GM23338 (cell line): Measurements from ENCODE around the gene SNX15. TPM values are rescaled to one million over a fixed set of nuclear protein-coding genes. Genes with fewer than 3 reads are reported as not detected.

Source experiments
- CREB1 ChIP-seq: fragments of 250-450 bp; sonication (Bioruptor Pico); IDR thresholded peaks from 2 replicates; pipeline ENCODE4 v1.5.0; 2020; ENCODE audit warnings: low read depth, mild to moderate bottlenecking, moderate library complexity
- EZH2phosphoT487 ChIP-seq: fragments of 200-600 bp; sonication (generic); IDR thresholded peaks from one replicate; pipeline ENCODE4 v1.8.1; 2018; ENCODE audit warnings: antibody characterized with exemption; ENCODE audit not compliant: unreplicated experiment
- STAT1 ChIP-seq: IDR thresholded peaks from one replicate; pipeline ENCODE4 v1.6.1; 2016; ENCODE audit warnings: antibody characterized with exemption; ENCODE audit not compliant: unreplicated experiment
- polyA plus RNA-seq: library from polyadenylated mRNA; unstranded; fragments of >200 nt; fragmentation: Nextera tagmentation; extraction: Ambion mirVana; gene quantifications from 2 replicates; pipeline ENCODE4 v1.2.1, GENCODE V29; 2016
- total RNA-seq: library from RNA; depleted of rRNA; stranded (reverse); fragments of >200 nt; shearing (Covaris generic); gene quantifications from 2 replicates; pipeline ENCODE4 v1.2.3, GENCODE V29; 2014
- TF ChIP-seq, protein P1 (sequence below): fragments of 250-450 bp; sonication (Bioruptor Pico); IDR thresholded peaks from 2 replicates; pipeline ENCODE4 v1.5.0; 2020; ENCODE audit warnings: mild to moderate bottlenecking, moderate library complexity
- TF ChIP-seq, protein P2 (sequence below): IDR thresholded peaks from one replicate; pipeline ENCODE4 v1.6.1; 2018; ENCODE audit warnings: antibody characterized with exemption; ENCODE audit not compliant: unreplicated experiment
- TF ChIP-seq, protein P3 (sequence below), 2 experiments: fragments of 200-600 bp in 1 of 2; sonication (generic) in 1 of 2; conservative IDR thresholded peaks; 2 replicates each; pipeline versions ENCODE4 v1.5.1 to v1.6.1; 2016 to 2017; ENCODE audit warnings: antibody characterized with exemption in 2 of 2, low read depth in 2 of 2, mild to moderate bottlenecking in 2 of 2, moderate library complexity in 1 of 2

SNX15 gene
- total and polyA plus RNA-seq, 2 experiments from 2014 or later = 13.0 to 21.4 TPM

DNA sequence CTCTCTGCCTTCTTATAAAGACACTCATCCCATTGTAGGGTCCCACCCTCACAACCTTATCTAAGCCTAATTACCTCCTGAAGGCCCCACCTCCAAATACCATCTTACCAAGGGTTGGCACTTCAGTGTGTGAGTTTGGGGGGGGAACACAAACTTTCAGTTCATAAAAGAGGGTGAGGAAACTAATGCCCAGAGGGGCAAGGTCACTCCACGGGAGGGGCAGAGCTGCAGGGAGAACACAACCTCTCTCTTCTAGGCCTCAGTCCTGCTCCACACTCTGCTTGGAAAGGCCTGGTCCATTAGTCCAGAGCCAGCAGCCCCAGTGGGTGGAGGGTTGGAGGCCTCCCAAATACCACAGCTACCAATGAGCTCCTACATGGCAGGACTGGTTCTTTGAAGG is 27.8 kb upstream of the SNX15 start (continued):
- TF ChIP-seq, protein P1, sequence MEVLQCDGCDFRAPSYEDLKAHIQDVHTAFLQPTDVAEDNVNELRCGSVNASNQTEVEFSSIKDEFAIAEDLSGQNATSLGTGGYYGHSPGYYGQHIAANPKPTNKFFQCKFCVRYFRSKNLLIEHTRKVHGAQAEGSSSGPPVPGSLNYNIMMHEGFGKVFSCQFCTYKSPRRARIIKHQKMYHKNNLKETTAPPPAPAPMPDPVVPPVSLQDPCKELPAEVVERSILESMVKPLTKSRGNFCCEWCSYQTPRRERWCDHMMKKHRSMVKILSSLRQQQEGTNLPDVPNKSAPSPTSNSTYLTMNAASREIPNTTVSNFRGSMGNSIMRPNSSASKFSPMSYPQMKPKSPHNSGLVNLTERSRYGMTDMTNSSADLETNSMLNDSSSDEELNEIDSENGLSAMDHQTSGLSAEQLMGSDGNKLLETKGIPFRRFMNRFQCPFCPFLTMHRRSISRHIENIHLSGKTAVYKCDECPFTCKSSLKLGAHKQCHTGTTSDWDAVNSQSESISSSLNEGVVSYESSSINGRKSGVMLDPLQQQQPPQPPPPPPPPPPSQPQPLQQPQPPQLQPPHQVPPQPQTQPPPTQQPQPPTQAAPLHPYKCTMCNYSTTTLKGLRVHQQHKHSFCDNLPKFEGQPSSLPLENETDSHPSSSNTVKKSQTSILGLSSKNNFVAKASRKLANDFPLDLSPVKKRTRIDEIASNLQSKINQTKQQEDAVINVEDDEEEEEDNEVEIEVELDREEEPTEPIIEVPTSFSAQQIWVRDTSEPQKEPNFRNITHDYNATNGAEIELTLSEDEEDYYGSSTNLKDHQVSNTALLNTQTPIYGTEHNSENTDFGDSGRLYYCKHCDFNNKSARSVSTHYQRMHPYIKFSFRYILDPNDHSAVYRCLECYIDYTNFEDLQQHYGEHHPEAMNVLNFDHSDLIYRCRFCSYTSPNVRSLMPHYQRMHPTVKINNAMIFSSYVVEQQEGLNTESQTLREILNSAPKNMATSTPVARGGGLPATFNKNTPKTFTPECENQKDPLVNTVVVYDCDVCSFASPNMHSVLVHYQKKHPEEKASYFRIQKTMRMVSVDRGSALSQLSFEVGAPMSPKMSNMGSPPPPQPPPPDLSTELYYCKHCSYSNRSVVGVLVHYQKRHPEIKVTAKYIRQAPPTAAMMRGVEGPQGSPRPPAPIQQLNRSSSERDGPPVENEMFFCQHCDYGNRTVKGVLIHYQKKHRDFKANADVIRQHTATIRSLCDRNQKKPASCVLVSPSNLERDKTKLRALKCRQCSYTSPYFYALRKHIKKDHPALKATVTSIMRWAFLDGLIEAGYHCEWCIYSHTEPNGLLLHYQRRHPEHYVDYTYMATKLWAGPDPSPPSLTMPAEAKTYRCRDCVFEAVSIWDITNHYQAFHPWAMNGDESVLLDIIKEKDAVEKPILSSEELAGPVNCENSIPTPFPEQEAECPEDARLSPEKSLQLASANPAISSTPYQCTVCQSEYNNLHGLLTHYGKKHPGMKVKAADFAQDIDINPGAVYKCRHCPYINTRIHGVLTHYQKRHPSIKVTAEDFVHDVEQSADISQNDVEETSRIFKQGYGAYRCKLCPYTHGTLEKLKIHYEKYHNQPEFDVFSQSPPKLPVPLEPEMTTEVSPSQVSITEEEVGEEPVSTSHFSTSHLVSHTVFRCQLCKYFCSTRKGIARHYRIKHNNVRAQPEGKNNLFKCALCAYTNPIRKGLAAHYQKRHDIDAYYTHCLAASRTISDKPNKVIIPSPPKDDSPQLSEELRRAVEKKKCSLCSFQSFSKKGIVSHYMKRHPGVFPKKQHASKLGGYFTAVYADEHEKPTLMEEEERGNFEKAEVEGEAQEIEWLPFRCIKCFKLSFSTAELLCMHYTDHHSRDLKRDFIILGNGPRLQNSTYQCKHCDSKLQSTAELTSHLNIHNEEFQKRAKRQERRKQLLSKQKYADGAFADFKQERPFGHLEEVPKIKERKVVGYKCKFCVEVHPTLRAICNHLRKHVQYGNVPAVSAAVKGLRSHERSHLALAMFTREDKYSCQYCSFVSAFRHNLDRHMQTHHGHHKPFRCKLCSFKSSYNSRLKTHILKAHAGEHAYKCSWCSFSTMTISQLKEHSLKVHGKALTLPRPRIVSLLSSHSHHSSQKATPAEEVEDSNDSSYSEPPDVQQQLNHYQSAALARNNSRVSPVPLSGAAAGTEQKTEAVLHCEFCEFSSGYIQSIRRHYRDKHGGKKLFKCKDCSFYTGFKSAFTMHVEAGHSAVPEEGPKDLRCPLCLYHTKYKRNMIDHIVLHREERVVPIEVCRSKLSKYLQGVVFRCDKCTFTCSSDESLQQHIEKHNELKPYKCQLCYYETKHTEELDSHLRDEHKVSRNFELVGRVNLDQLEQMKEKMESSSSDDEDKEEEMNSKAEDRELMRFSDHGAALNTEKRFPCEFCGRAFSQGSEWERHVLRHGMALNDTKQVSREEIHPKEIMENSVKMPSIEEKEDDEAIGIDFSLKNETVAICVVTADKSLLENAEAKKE (CRISPR knock-in tag) = no peak
- TF ChIP-seq, protein P2, sequence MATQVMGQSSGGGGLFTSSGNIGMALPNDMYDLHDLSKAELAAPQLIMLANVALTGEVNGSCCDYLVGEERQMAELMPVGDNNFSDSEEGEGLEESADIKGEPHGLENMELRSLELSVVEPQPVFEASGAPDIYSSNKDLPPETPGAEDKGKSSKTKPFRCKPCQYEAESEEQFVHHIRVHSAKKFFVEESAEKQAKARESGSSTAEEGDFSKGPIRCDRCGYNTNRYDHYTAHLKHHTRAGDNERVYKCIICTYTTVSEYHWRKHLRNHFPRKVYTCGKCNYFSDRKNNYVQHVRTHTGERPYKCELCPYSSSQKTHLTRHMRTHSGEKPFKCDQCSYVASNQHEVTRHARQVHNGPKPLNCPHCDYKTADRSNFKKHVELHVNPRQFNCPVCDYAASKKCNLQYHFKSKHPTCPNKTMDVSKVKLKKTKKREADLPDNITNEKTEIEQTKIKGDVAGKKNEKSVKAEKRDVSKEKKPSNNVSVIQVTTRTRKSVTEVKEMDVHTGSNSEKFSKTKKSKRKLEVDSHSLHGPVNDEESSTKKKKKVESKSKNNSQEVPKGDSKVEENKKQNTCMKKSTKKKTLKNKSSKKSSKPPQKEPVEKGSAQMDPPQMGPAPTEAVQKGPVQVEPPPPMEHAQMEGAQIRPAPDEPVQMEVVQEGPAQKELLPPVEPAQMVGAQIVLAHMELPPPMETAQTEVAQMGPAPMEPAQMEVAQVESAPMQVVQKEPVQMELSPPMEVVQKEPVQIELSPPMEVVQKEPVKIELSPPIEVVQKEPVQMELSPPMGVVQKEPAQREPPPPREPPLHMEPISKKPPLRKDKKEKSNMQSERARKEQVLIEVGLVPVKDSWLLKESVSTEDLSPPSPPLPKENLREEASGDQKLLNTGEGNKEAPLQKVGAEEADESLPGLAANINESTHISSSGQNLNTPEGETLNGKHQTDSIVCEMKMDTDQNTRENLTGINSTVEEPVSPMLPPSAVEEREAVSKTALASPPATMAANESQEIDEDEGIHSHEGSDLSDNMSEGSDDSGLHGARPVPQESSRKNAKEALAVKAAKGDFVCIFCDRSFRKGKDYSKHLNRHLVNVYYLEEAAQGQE = no peak
- TF ChIP-seq EZH2phosphoT487 (no peak), STAT1 (no peak), CREB1 (CRISPR knock-in tag) (no peak)
- TF ChIP-seq, protein P3, sequence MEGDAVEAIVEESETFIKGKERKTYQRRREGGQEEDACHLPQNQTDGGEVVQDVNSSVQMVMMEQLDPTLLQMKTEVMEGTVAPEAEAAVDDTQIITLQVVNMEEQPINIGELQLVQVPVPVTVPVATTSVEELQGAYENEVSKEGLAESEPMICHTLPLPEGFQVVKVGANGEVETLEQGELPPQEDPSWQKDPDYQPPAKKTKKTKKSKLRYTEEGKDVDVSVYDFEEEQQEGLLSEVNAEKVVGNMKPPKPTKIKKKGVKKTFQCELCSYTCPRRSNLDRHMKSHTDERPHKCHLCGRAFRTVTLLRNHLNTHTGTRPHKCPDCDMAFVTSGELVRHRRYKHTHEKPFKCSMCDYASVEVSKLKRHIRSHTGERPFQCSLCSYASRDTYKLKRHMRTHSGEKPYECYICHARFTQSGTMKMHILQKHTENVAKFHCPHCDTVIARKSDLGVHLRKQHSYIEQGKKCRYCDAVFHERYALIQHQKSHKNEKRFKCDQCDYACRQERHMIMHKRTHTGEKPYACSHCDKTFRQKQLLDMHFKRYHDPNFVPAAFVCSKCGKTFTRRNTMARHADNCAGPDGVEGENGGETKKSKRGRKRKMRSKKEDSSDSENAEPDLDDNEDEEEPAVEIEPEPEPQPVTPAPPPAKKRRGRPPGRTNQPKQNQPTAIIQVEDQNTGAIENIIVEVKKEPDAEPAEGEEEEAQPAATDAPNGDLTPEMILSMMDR (conservative IDR thresholded peaks at IDR 0.05; ENCODE audit: low read depth in 2 of 2) = no peak
